Naive B cell (primary cell): ENCODE results near the gene FHAD1. TPM values are rescaled to one million over a fixed set of nuclear protein-coding genes. Genes with fewer than 3 reads are reported as not detected.
A peak's percentile ranks its signal among the peaks of the same experiment; 100 is the strongest.

Experiments used
- ATAC-seq, 2 donors: fragments of 150-1000 bp; cut with Tn5 transposase; 2 replicates each; pipeline ENCODE4 v1.10.0; 2021; ENCODE audit warnings: low read depth in 2 of 2, mild to moderate bottlenecking in 2 of 2, moderate library complexity in 2 of 2
- DNase-seq: peaks from one replicate; pipeline ENCODE4 v3.0.0; 2022
- H3K27ac Mint-ChIP-seq, 6 donors: one replicate each; pipeline ENCODE4 v1.8.0; 2020 to 2022; ENCODE audit warnings: mild to moderate bottlenecking in 6 of 6, mixed read lengths in 6 of 6, moderate library complexity in 5 of 6, inconsistent platforms in 2 of 6
- H3K27me3 Mint-ChIP-seq, 3 donors: one replicate each; pipeline ENCODE4 v1.8.0; 2021 to 2022; ENCODE audit warnings: mixed read lengths in 3 of 3, mild to moderate bottlenecking in 1 of 3
- H3K36me3 Mint-ChIP-seq, 2 donors: one replicate each; pipeline ENCODE4 v1.8.0; 2020 to 2022; ENCODE audit warnings: mixed read lengths in 2 of 2, inconsistent platforms in 1 of 2, mild to moderate bottlenecking in 1 of 2
- H3K4me1 Mint-ChIP-seq, 3 donors: one replicate each; pipeline ENCODE4 v1.8.0; 2020 to 2022; ENCODE audit warnings: mixed read lengths in 3 of 3, inconsistent platforms in 1 of 3, mild to moderate bottlenecking in 1 of 3, moderate library complexity in 1 of 3
- H3K4me3 Mint-ChIP-seq, 8 donors: one replicate each; pipeline ENCODE4 v1.8.0; 2020 to 2022; ENCODE audit warnings: mild to moderate bottlenecking in 8 of 8, mixed read lengths in 8 of 8, moderate library complexity in 8 of 8, inconsistent platforms in 2 of 8
- H3K9me3 Mint-ChIP-seq, 7 donors: one replicate each; pipeline ENCODE4 v1.8.0; 2020 to 2022; ENCODE audit warnings: mixed read lengths in 7 of 7, mild to moderate bottlenecking in 5 of 7, inconsistent platforms in 2 of 7, moderate library complexity in 1 of 7
- polyA plus RNA-seq, 6 donors: library from polyadenylated mRNA; unstranded; fragments of 300-500 nt; fragmentation: Illumina TruSeq; gene quantifications; one replicate each; pipeline ENCODE4 v1.2.3, GENCODE V29; 2021; ENCODE audit warnings: low read depth in 6 of 6

FHAD1 gene
- polyA plus RNA-seq, 6 donors from 2014 or later, result not detected

DNA sequence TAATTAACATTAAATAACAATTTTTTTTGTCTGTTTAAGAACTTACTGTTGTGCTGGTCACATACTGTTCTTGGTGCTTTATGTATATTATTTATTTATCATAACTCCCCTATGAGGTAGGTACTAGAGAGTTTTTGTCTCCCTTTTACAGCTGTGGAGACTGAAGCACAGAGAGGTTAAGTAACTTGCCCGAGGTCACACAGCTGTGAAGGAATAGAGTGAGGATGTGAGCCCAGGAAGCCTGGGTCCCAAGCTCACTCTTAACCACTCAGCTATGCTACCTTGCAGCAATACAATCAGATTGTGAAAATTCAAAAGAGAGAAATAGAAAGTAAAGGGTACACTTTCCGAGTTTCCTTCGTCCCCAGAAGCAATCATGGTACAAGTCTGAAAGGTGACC lies 35.6 kb upstream of the FHAD1 start:
- no peaks in the 10 kb centered on the region for H3K36me3 Mint-ChIP-seq
- ATAC-seq (no peak), DNase-seq (no peak)
- peak overlapping the region in 1 of 6 donors; percentile 54 for H3K27ac Mint-ChIP-seq
- H3K9me3 Mint-ChIP-seq, result no peaks in the 10 kb centered on the region
- no peaks in the 10 kb centered on the region for H3K4me1 Mint-ChIP-seq
- peaks cover 20 to 40% (median 26%) of the 10 kb centered on the region in 3 donors for H3K27me3 Mint-ChIP-seq
- no peak overlapping the region for H3K4me3 Mint-ChIP-seq

DNA sequence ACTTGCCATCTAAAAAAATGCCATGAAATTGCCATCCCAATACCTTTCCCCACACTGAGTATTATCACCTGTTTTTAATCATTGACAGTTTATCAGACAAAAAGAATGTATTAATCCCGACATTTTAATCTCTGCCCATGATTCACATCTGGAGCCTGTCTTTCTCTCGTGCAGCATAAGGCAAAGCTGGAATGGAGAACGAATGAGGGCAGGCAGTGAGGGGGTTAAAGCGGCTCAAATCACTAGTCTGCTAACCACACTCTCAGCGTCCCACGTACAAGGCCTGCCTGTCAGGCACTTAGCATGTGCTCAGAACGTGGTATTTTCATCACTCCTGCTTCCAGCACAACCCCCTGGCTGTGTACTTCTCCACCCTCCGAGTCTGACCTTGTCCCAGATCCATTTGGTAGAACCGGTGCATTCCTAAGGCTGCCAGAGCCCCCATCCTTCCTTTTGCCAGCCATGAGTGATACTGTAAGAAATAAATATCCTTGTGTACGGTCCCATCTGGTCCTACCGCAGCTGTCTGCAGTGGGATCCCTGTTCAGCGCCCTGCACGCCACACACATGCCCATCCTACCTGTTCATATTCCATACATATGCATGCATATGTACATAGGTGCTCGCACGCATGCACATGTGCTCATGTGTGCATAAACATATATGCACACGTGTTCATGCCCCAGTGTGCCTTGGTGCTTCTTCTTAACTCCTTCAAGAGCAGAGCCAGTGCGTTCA lies 34.6 kb upstream of the FHAD1 start:
- H3K4me1 Mint-ChIP-seq, result no peaks in the 10 kb centered on the region
- no peaks in the 10 kb centered on the region for H3K9me3 Mint-ChIP-seq
- H3K27ac Mint-ChIP-seq, result no peak overlapping the region
- no peak overlapping the region for H3K4me3 Mint-ChIP-seq
- no peaks in the 10 kb centered on the region for H3K36me3 Mint-ChIP-seq
- DNase-seq (no peak), ATAC-seq (no peak)
- H3K27me3 Mint-ChIP-seq, result peaks cover 20 to 47% (median 25%) of the 10 kb centered on the region in 3 donors

DNA sequence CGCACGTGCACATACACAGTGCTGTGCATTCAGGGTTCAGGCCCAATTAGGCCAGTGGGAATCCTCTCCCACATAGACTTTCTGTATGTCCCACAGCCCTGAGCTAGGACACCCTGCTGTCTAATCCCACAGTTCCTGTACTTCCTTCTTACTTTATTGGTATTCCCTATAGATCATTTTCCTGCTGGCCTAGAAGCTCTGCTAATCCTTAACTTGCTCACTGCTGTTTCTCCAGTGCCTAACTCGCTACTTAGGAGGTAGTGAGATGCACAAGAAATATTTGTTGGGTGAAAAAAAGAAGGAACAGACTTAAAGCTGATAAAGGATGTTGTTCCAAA lies 34.1 kb upstream of the FHAD1 start:
- Mint-ChIP-seq H3K4me3 (no peak overlapping the region), H3K27ac (no peak overlapping the region), H3K4me1 (no peaks in the 10 kb centered on the region), H3K27me3 (peaks cover 19 to 47% (median 23%) of the 10 kb centered on the region in 3 donors), H3K36me3 (no peaks in the 10 kb centered on the region), H3K9me3 (no peaks in the 10 kb centered on the region)
- no peak for ATAC-seq
- no peak for DNase-seq

- DNase-seq (no peak), ATAC-seq (no peak)
- H3K4me3 Mint-ChIP-seq, result no peak overlapping the region
- H3K4me1 Mint-ChIP-seq, result no peaks in the 10 kb centered on the region
- H3K36me3 Mint-ChIP-seq, result no peaks in the 10 kb centered on the region
- H3K27ac Mint-ChIP-seq, result no peak overlapping the region
- H3K9me3 Mint-ChIP-seq, result no peaks in the 10 kb centered on the region
- H3K27me3 Mint-ChIP-seq, result peaks cover 16 to 48% (median 23%) of the 10 kb centered on the region in 3 donors
Measured at GRCh38 chr1:15213341-15213821, 33.6 kb upstream of the FHAD1 start.

DNA sequence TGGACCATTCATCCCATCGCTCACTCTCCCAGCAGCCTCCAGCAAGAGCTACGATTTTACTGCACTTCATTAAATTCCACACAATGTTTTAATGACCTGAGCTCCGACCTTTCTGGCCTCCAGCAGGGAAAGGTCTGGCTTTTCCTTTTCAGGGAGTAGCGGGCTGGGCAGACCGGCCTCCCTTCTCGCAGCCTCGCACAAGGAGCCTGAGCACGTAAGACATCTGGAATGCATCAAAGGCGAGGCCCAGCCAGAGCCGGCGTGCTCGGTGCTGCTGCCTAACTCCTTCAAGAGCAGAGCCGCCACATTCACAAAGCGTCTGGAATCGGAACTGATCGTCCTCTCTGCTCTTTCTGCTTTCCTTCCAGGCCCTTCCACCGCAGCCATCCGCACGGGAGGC lies 32.5 kb upstream of the FHAD1 start:
- H3K4me1 Mint-ChIP-seq, result no peaks in the 10 kb centered on the region
- no peak overlapping the region for H3K4me3 Mint-ChIP-seq
- H3K9me3 Mint-ChIP-seq, result peaks cover 0 to 2% (median 0%) of the 10 kb centered on the region in 7 donors
- no peak for DNase-seq
- no peak overlapping the region for H3K27ac Mint-ChIP-seq
- H3K36me3 Mint-ChIP-seq, result no peaks in the 10 kb centered on the region
- peaks cover 19 to 37% (median 23%) of the 10 kb centered on the region in 3 donors for H3K27me3 Mint-ChIP-seq
- ATAC-seq, result no peak

GRCh38 chr1:15215116-15215515 lies 31.9 kb upstream of the FHAD1 start:
- ATAC-seq (no peak), DNase-seq (no peak)
- Mint-ChIP-seq H3K4me3 (no peak overlapping the region), H3K36me3 (no peaks in the 10 kb centered on the region), H3K27ac (no peak overlapping the region), H3K4me1 (no peaks in the 10 kb centered on the region), H3K27me3 (peaks cover 19 to 37% (median 24%) of the 10 kb centered on the region in 3 donors), H3K9me3 (peaks cover 0 to 2% (median 0%) of the 10 kb centered on the region in 7 donors)

- ATAC-seq (no peak), DNase-seq (no peak)
- peaks cover 0 to 2% (median 0%) of the 10 kb centered on the region in 7 donors for H3K9me3 Mint-ChIP-seq
- no peaks in the 10 kb centered on the region for H3K4me1 Mint-ChIP-seq
- no peak overlapping the region for H3K27ac Mint-ChIP-seq
- H3K4me3 Mint-ChIP-seq, result no peak overlapping the region
- H3K36me3 Mint-ChIP-seq, result no peaks in the 10 kb centered on the region
- peaks cover 11 to 49% (median 22%) of the 10 kb centered on the region in 3 donors for H3K27me3 Mint-ChIP-seq
Measured at GRCh38 chr1:15217654-15218053, 29.4 kb upstream of the FHAD1 start.

DNA sequence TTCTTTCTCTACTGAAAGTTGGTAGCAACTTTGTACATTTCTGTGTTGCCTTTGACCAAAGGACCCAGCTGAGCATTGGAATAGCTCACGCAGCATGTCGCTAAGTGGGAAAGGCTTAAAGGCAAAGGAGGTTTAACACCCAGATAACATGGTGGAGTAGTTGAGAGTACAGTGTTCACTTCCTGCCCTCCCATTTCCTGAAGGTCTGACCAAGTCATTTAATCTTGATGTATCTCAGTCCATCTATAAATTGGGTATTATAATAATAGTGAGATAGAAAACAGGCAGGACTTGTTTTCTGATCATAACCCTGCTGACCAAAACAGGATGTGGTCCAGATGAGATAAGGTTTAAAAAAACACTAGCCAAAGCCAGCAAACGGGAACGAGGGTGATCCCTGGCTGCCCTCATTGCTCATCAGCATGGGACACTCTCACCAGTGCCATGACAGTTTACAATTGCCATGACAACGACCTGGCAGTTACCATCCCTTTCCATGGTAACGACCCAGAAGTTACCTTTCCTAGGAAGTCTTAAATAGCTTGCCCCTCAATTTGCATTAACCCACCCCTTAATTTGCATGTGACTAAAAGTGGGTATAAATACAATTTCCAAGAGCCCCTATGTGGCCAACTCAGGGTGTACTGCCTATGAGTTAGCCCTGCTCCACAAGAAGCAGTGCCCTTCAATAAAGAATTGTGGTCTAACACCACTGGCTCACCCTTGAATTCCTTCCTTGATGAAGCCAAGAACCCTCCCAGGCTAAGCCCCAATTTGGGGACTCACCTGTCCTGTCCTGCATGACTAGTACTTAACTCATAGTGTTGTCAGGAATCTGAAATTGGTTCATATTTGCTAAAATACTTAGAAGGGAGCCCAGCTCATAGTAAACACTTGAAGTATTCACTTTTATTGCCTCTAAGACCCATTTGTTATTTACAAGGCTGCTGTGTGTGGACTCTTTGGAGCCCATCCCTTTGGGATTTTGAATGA lies 28.4 kb upstream of the FHAD1 start:
- no peak for DNase-seq
- ATAC-seq, result no peak

DNA sequence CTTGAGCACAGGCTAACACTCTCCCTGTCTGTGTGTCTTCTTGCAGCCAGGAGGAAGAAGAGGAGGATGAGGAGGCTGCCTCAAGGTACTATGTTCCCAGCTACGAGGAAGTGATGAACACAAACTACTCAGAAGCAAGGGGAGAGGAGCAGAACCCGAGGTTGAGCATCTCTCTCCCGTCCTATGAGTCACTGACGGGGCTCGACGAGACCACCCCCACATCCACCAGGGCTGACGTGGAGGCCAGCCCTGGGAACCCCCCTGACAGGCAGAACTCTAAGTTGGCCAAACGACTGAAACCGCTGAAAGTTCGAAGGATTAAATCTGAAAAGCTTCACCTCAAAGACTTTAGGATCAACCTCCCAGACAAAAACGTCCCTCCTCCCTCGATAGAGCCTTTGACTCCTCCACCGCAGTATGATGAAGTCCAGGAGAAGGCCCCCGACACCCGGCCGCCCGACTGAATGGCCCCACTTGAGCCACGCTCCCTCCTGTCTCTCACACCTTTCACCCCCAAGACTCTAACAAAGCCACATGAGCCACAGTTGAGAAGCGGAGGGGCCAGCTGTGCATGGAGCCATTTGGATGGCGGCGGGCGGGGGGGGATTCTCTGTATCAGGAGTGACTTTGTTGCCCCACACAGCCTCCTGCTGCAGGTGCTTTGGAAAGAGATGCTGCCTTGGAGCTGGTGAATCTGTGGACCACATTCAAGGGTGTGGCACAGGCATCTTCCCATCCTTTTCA lies 27.6 kb upstream of the FHAD1 start:
- no peak for DNase-seq
- Mint-ChIP-seq H3K27ac (no peak overlapping the region), H3K4me3 (no peak overlapping the region), H3K4me1 (peaks cover 0 to 4% (median 2%) of the 10 kb centered on the region in 3 donors), H3K9me3 (peaks cover 0 to 2% (median 0%) of the 10 kb centered on the region in 7 donors), H3K27me3 (peaks cover 7 to 49% (median 31%) of the 10 kb centered on the region in 3 donors), H3K36me3 (no peaks in the 10 kb centered on the region)
- ATAC-seq, result no peak

More for the DNA sequence above, 28.4 kb upstream of the FHAD1 start:
- Mint-ChIP-seq H3K27ac (peak overlapping the region in 1 of 6 donors; percentile 32), H3K4me3 (no peak overlapping the region), H3K36me3 (no peaks in the 10 kb centered on the region), H3K4me1 (no peaks in the 10 kb centered on the region), H3K27me3 (peaks cover 7 to 49% (median 25%) of the 10 kb centered on the region in 3 donors), H3K9me3 (peaks cover 0 to 2% (median 0%) of the 10 kb centered on the region in 7 donors)

DNA sequence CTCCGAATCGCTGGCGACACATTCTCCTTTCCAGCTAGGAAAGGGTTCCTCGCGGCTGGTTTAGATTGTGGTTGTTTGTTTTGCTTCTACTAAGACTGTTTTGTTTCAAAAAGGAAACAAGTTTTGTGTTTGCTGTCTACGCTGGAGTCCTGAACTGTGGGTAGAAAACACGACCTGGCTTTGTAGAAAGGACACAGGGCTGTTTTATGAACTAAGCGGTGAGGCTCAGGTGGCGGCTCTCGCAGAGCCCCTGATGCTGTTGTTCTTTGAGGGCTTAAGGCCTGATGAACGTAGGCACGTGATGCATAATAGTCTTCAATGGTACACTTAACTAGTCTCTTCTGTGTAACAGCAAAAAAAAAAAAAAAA lies 27.0 kb upstream of the FHAD1 start:
- Mint-ChIP-seq H3K4me1 (peaks cover 4 to 8% (median 8%) of the 10 kb centered on the region in 3 donors), H3K4me3 (no peak overlapping the region), H3K27me3 (peaks cover 7 to 49% (median 29%) of the 10 kb centered on the region in 3 donors), H3K36me3 (no peaks in the 10 kb centered on the region), H3K9me3 (peaks cover 0 to 2% (median 0%) of the 10 kb centered on the region in 7 donors), H3K27ac (no peak overlapping the region)
- ATAC-seq (no peak), DNase-seq (no peak)

DNA sequence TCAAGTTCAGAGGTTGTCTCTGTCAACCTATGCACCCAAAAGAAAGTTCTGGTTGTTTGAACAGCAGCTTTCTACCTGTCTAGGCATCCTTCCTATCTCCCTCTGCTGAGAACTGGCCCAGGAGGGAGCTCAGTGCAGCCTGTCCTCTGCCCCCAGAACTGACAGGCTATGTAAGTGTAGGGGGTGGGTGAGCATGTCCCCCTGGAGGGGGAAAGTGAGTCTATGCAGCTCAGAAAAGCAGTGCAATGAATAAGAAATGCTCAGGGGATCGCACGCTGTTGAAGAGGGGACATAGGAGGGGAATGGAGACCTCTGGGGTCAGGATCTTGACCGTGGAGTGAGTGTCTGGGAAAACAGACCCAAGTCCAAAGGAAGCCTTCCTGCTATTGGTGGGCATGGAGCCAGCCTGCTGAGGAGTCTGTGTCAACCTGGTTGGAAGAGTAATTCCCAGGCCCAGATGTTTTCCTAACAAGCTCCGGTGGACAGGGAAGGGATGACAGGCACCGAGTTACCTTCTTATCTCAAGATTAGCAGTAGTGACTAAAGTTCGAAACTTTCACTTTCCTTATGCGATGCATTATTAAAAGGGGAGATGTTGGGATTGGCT lies 26.1 kb upstream of the FHAD1 start:
- H3K27me3 Mint-ChIP-seq, result peaks cover 7 to 49% (median 31%) of the 10 kb centered on the region in 3 donors
- no peak for ATAC-seq
- no peaks in the 10 kb centered on the region for H3K36me3 Mint-ChIP-seq
- H3K9me3 Mint-ChIP-seq, result peaks cover 0 to 2% (median 0%) of the 10 kb centered on the region in 7 donors
- no peak for DNase-seq
- H3K27ac Mint-ChIP-seq, result no peak overlapping the region
- H3K4me1 Mint-ChIP-seq, result peaks cover 5 to 9% (median 9%) of the 10 kb centered on the region in 3 donors
- H3K4me3 Mint-ChIP-seq, result peak overlapping the region in 1 of 8 donors; percentile 60

GRCh38 chr1:15222653-15223303 lies 24.2 kb upstream of the FHAD1 start:
- peaks cover 0 to 2% (median 0%) of the 10 kb centered on the region in 7 donors for H3K9me3 Mint-ChIP-seq
- H3K4me3 Mint-ChIP-seq, result no peak overlapping the region
- no peak overlapping the region for H3K27ac Mint-ChIP-seq
- H3K27me3 Mint-ChIP-seq, result peaks cover 14 to 34% (median 31%) of the 10 kb centered on the region in 3 donors
- no peak for ATAC-seq
- H3K36me3 Mint-ChIP-seq, result no peaks in the 10 kb centered on the region
- DNase-seq, result no peak
- peaks cover 5 to 9% (median 9%) of the 10 kb centered on the region in 3 donors for H3K4me1 Mint-ChIP-seq
